ENCODE results near the gene MAJIN.

DNA sequence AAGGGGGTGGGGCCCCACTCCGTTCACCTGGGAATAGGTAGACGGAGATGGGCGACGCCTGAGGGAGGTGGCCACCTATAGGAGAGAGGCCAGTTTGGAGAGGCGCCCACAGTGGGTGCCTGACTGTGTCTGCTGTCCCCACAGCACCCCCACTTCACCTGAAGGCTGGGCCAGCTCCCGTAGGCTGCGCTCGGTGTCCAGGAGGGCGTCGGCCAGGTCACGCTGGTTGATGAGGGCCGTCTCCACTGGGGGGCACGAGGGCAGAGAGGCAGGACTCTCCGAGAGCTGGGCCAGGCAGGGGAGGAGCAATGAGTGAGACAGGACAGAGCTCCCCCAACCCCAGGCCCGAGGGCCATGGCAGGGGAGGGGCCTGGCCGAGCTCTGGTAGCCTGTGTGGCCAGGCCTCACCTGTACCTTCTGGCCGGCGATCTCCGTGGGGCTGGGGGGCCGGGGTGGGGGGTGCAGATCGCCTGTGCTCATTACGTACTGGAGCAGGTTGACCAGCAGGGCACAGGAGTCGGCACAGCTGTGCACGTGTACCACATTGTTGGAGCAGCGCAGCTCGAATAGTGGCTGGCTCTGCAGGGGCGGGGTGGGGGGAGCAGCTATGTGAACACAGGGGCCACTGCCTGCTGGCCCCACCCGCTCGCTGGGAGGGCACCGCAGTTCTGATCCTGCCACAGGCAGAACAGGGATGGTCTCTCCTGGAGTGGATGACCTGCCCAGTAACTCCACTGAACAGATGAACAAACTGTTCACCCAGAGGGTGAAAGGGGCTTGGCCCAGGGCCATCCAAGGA is 69.6 kb downstream of the MAJIN start:
- TF ChIP-seq CTCF (conservative IDR thresholded peaks at IDR 0.05; ENCODE audit: low read length) = no peak
- TF ChIP-seq EZH2phosphoT487 (IDR thresholded peaks at IDR 0.05; ENCODE audit: borderline replicate concordance, low read depth, low read length) = no peak
